HepG2 (cell line): Measurements from ENCODE around the gene HBM. TPM values are rescaled to one million over a fixed set of nuclear protein-coding genes. Genes with fewer than 3 reads are reported as not detected.

Experiments
- ATAC-seq: fragments of 200-7000 bp; cut with Tn5 transposase; 3 replicates; pipeline ENCODE4 v1.9.1; 2020; ENCODE audit warnings: mild to moderate bottlenecking, moderate library complexity
- BruUV-seq: library from RNA; stranded (reverse); fragments of 400-500 nt; replicated peaks from 2 replicates; lab custom pipeline; 2021; lab: Mats Ljungman, UMichigan
- CTCF ChIA-PET: fragments of 300-600 bp; formaldehyde crosslinking; extraction: SDS; loops from one replicate; lab custom pipeline; 2021; ENCODE audit warnings: low total read pairs, inconsistent platforms, low intra/inter-chr PET ratio; lab: Yijun Ruan, JAX
- POLR2A ChIA-PET: fragments of 350-600 bp; sonication (Branson Sonifier 250); formaldehyde crosslinking; loops from one replicate; lab custom pipeline; 2020; ENCODE audit warnings: antibody characterized with exemption, inconsistent platforms; lab: Yijun Ruan, JAX
- DNase-seq: peaks from one replicate; pipeline ENCODE4 v3.0.0-alpha.2; 2015; ENCODE audit warnings: low spot score
- FAIRE-seq: peaks from 3 replicates; lab custom pipeline; 2011; peaks lifted over from hg19 to GRCh38; lab: Jason Lieb, UNC
- H2AFZ ChIP-seq: one replicate; pipeline ENCODE4 v1.6.1; 2011; ENCODE audit warnings: low read length, inconsistent platforms
- H3K27ac ChIP-seq: fragments of 300-600 bp; 3 replicates; pipeline ENCODE4 v1.8.0; 2011; ENCODE audit warnings: mixed run types, mild to moderate bottlenecking, mixed read lengths, low read length, inconsistent platforms; ENCODE audit not compliant: insufficient read depth; ENCODE audit errors: extremely low read length
- H3K27me3 ChIP-seq, 2 experiments: fragments of 200-600 bp in 1 of 2; 2 replicates in 1 of 2; 3 replicates in 1 of 2; pipeline versions ENCODE4 v1.6.0 to v1.8.0; 2011; ENCODE audit warnings: low read length in 2 of 2, mild to moderate bottlenecking in 2 of 2, moderate library complexity in 2 of 2, inconsistent platforms in 1 of 2; ENCODE audit not compliant: insufficient read depth in 2 of 2, control insufficient read depth in 1 of 2
- H3K36me3 ChIP-seq, 2 experiments: fragments of 200-600 bp in 1 of 2; replicated peaks in 1 of 2; 2 replicates in 1 of 2; 3 replicates in 1 of 2; pipeline versions ENCODE4 v1.5.1 to v1.8.0; 2011; ENCODE audit warnings: low read length in 2 of 2, inconsistent platforms in 1 of 2; ENCODE audit not compliant: insufficient read depth in 2 of 2, control insufficient read depth in 1 of 2
- H3K4me1 ChIP-seq: 2 replicates; pipeline ENCODE4 v1.5.1; 2012; ENCODE audit warnings: low read length, inconsistent platforms; ENCODE audit not compliant: insufficient read depth
- H3K4me2 ChIP-seq: 2 replicates; pipeline ENCODE4 v1.6.0; 2011; ENCODE audit warnings: low read depth, low read length, inconsistent platforms
- H3K4me3 ChIP-seq, 3 experiments: fragments of 200-600 bp in 1 of 3; sonication (generic), shearing (Covaris generic) in 1 of 3; replicated peaks in 1 of 3; 2 replicates each; pipeline ENCODE4 v1.5.1; 2011 to 2016; ENCODE audit warnings: low read length in 3 of 3, inconsistent platforms in 2 of 3, low read depth in 2 of 3, mild to moderate bottlenecking in 2 of 3, control low read depth in 1 of 3, mixed read lengths in 1 of 3; ENCODE audit not compliant: insufficient read depth in 1 of 3
- H3K79me2 ChIP-seq: one replicate; pipeline ENCODE4 v1.6.1; 2011; ENCODE audit warnings: low read length, inconsistent platforms; ENCODE audit not compliant: insufficient read depth
- H3K9ac ChIP-seq: 2 replicates; pipeline ENCODE4 v1.6.0; 2011; ENCODE audit warnings: mild to moderate bottlenecking, low read depth, low read length, inconsistent platforms; ENCODE audit not compliant: insufficient read depth
- H3K9me3 ChIP-seq: 2 replicates; pipeline ENCODE4 v1.5.1; 2012; ENCODE audit warnings: mild to moderate bottlenecking, low read length
- H4K20me1 ChIP-seq: 2 replicates; pipeline ENCODE4 v1.6.0; 2011; ENCODE audit warnings: inconsistent platforms, mild to moderate bottlenecking, low read length, moderate library complexity; ENCODE audit not compliant: insufficient read depth
- AGO2 ChIP-seq: fragments of 200-400 bp; formaldehyde crosslinking; optimal IDR thresholded peaks from 2 replicates; pipeline ENCODE3; 2017; ENCODE audit warnings: mild to moderate bottlenecking, low read depth, low read length, moderate library complexity
- TCF7 ChIP-seq: sonication (generic); IDR thresholded peaks from 2 replicates; pipeline ENCODE4 v1.6.1; 2016; ENCODE audit warnings: antibody characterized with exemption, low read depth
- ZNF142 ChIP-seq: sonication (generic); formaldehyde crosslinking; IDR thresholded peaks from 2 replicates; pipeline ENCODE4 v1.4.0; 2020; ENCODE audit warnings: missing genetic modification reagents
- WGBS: methylation state at CpG from one replicate; pipeline ENCODE4 v1.1.6; 2017; ENCODE audit warnings: low lambda C conversion rate; 5-methylcytosine and 5-hydroxymethylcytosine counted together
- in situ Hi-C: cut with HindIII; loops from 2 replicates; pipeline ENCODE4 v1.10.0; 2017; ENCODE audit warnings: low pct_unique_long_range_greater_than_20kb; ENCODE audit not compliant: extremely low pct_ligation_motif_present
- intact Hi-C: fragments of 100-400 bp; cut with micrococcal nuclease; formaldehyde crosslinking; loops from one replicate; pipeline ENCODE4 v1.10.0; 2022; ENCODE audit not compliant: unreplicated experiment
- polyA plus RNA-seq, 8 experiments: library from polyadenylated mRNA; depleted of rRNA in 3 of 8; stranded (reverse) in 7 of 8; unstranded in 1 of 8; fragments of >200 nt; fragmentation: Illumina TruSeq in 4 of 8; extraction: Trizol in 4 of 8; gene quantifications; 2 replicates each; pipeline versions ENCODE4 v1.2.1 to v1.2.3, GENCODE V29; 2011 to 2016; ENCODE audit warnings: low read depth in 4 of 8, missing spikeins in 1 of 8, mixed read lengths in 1 of 8; ENCODE audit not compliant: insufficient read depth in 1 of 8
- total RNA-seq, 5 experiments: library from RNA; depleted of rRNA; stranded (reverse); fragments of >200 nt; fragmentation: Illumina TruSeq; extraction: Trizol; gene quantifications; 2 replicates each; pipeline ENCODE4 v1.2.3, GENCODE V29; 2016; ENCODE audit warnings: low read depth in 1 of 5

HBM gene
- total and polyA plus RNA-seq, 2 of the 13 experiments (the other 11 are each of a cell fraction or from before 2014, with no cell fraction given) = not detected

DNA sequence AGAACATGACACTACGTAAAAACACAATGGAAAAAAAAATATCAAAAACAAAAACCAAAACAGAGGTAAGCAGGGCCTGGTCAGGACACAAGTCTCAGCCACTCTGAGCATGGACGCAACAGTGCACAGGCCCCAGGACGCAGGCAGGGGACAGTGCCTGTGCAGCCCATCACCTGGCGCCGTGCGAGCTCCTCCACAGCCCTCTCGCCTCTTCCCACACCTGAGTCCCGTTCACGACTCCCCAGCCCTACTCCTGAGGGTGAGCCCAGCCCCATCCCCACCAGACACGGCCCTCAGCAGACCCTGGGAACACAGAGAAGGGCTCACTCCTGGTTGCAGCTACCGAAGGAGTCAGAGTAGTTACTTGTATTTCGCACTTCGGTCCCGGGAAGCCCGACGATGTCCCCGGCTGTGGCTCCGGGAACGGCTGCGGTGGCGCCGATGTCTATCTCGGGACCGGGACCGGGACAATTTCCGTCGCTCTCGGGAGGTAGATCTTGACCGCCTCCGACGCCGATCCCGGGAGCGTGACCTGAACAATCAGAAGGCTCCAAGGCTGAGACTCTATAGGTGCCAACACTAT lies 23.9 kb downstream of the HBM start:
- Histone ChIP-seq H3K4me2 (no peak overlapping the region), H4K20me1 (0 out of 2 replicates have a peak, but pooled peaks cover 4% of the 10 kb centered on the region), H3K27ac (no peak overlapping the region), H3K4me3 (no peak overlapping the region), H3K27me3 (no peaks in the 10 kb centered on the region), H3K36me3 (peaks cover 33 to 58% of the 10 kb centered on the region in 2 experiments), H3K9ac (no peak overlapping the region), H2AFZ (no peak overlapping the region), H3K9me3 (no peaks in the 10 kb centered on the region), H3K79me2 (no peaks in the 10 kb centered on the region), H3K4me1 (no peaks in the 10 kb centered on the region)
- in situ Hi-C loops = no loop called here
- DNase-seq (no peak), ATAC-seq (no peak), FAIRE-seq (no peak)
- POLR2A ChIA-PET = no interaction called here
- TF ChIP-seq AGO2 (peak; percentile 82), TCF7 (no peak), ZNF142 (CRISPR knock-in tag) (no peak)
- intact Hi-C loops = no loop called here
- no TSS peak for BruUV-seq
- CTCF ChIA-PET = no interaction called here
- WGBS = 98% methylated on average over 29 of the region's 34 CpGs
